B cell (primary cell): Measurements from ENCODE around the gene SIT1. TPM values are rescaled to one million over a fixed set of nuclear protein-coding genes. Genes with fewer than 3 reads are reported as not detected.

ENCODE experiments used
- ATAC-seq: fragments of 200-7000 bp; cut with Tn5 transposase; one replicate; pipeline ENCODE4 v1.10.0; 2021; ENCODE audit warnings: low read depth, mild to moderate bottlenecking, moderate number of reproducible peaks, moderate library complexity
- CTCF ChIA-PET: fragments of 350-600 bp; sonication (Branson Sonifier 250); formaldehyde crosslinking; loops from one replicate; lab custom pipeline; 2021; ENCODE audit warnings: antibody characterized with exemption, inconsistent platforms; lab: Charles Lee
- POLR2A ChIA-PET: fragments of 350-600 bp; sonication (Branson Sonifier 250); formaldehyde crosslinking; loops from one replicate; lab custom pipeline; 2021; ENCODE audit warnings: antibody characterized with exemption; lab: Charles Lee
- DNase-seq: peaks from one replicate; pipeline ENCODE4 v3.0.0; 2013
- H2AFZ ChIP-seq: 2 replicates; pipeline ENCODE4 v1.6.1; 2012; ENCODE audit warnings: mild to moderate bottlenecking, low read depth, low read length; ENCODE audit not compliant: insufficient read depth, poor library complexity, severe bottlenecking
- H3K27ac ChIP-seq, 2 donors: 1 replicate in 1 of 2; 2 replicates in 1 of 2; pipeline ENCODE4 v1.5.1; 2012 to 2013; ENCODE audit warnings: low read length in 2 of 2, mild to moderate bottlenecking in 2 of 2, moderate library complexity in 1 of 2
- H3K27me3 ChIP-seq, 4 experiments: fragments of 200-600 bp in 1 of 4; sonication (generic) in 1 of 4; replicated peaks in 1 of 4; 1 replicate in 2 of 4; 2 replicates in 2 of 4; pipeline versions ENCODE4 v1.6.1 to v1.7.0; 2013 to 2016; ENCODE audit warnings: low read length in 3 of 4, mild to moderate bottlenecking in 2 of 4, mixed read lengths in 1 of 4, moderate library complexity in 1 of 4; ENCODE audit not compliant: insufficient read depth in 4 of 4, control insufficient read depth in 3 of 4; ENCODE audit errors: control extremely low read depth in 1 of 4
- H3K36me3 ChIP-seq, 2 experiments: replicated peaks in 1 of 2; 1 replicate in 1 of 2; 2 replicates in 1 of 2; pipeline versions ENCODE4 v1.6.1 to v1.7.1; 2013; ENCODE audit warnings: low read length in 1 of 2; ENCODE audit not compliant: insufficient read depth in 2 of 2, control insufficient read depth in 1 of 2; ENCODE audit errors: control extremely low read depth in 1 of 2, extremely low read depth in 1 of 2
- H3K4me1 ChIP-seq, 2 donors: fragments of 200-600 bp in 1 of 2; sonication (generic) in 1 of 2; 1 replicate in 1 of 2; 2 replicates in 1 of 2; pipeline versions ENCODE4 v1.5.1 to v1.6.1; 2013 to 2017; ENCODE audit warnings: low read length in 2 of 2; ENCODE audit not compliant: control insufficient read depth in 2 of 2, insufficient read depth in 2 of 2
- H3K4me2 ChIP-seq: replicated peaks from 2 replicates; pipeline ENCODE3; 2012; ENCODE audit warnings: mild to moderate bottlenecking, low read depth, low read length; ENCODE audit not compliant: poor library complexity, severe bottlenecking
- H3K4me3 ChIP-seq, 5 experiments: fragments of 200-600 bp in 1 of 5; sonication (generic) in 1 of 5; 1 replicate in 3 of 5; 2 replicates in 2 of 5; pipeline versions ENCODE4 v1.5.1 to v1.7.0; 2011 to 2016; ENCODE audit warnings: low read length in 4 of 5, mild to moderate bottlenecking in 4 of 5, low read depth in 2 of 5, control low read depth in 1 of 5, moderate library complexity in 1 of 5; ENCODE audit not compliant: insufficient read depth in 1 of 5; ENCODE audit errors: control extremely low read depth in 1 of 5, extremely low read depth in 1 of 5
- H3K79me2 ChIP-seq: fragments of 200-600 bp; sonication (generic); one replicate; pipeline ENCODE4 v1.6.0; 2016; ENCODE audit warnings: low read length; ENCODE audit not compliant: control insufficient read depth, insufficient read depth
- H3K9ac ChIP-seq: fragments of 200-600 bp; sonication (generic); 2 replicates; pipeline ENCODE4 v1.6.1; 2017; ENCODE audit warnings: mild to moderate bottlenecking, low read length, moderate library complexity
- H3K9me3 ChIP-seq, 3 donors: one replicate each; pipeline versions ENCODE4 v1.6.1 to v1.7.1; 2013; ENCODE audit warnings: low read length in 2 of 3; ENCODE audit not compliant: control insufficient read depth in 2 of 3, insufficient read depth in 1 of 3; ENCODE audit errors: control extremely low read depth in 1 of 3
- H4K20me1 ChIP-seq: 2 replicates; pipeline ENCODE4 v1.6.0; 2012; ENCODE audit warnings: mild to moderate bottlenecking, low read length; ENCODE audit not compliant: insufficient read depth, control insufficient read depth, poor library complexity, severe bottlenecking
- H3K27ac Mint-ChIP-seq: one replicate; pipeline ENCODE4 v1.8.0; 2021; ENCODE audit warnings: mixed read lengths
- H3K27me3 Mint-ChIP-seq: one replicate; pipeline ENCODE4 v1.8.0; 2021; ENCODE audit warnings: mixed read lengths
- H3K4me1 Mint-ChIP-seq: one replicate; pipeline ENCODE4 v1.8.0; 2021; ENCODE audit warnings: mixed read lengths
- H3K4me3 Mint-ChIP-seq: one replicate; pipeline ENCODE4 v1.8.0; 2021; ENCODE audit warnings: mixed read lengths
- H3K9me3 Mint-ChIP-seq: one replicate; pipeline ENCODE4 v1.8.0; 2022; ENCODE audit warnings: mixed read lengths; ENCODE audit not compliant: insufficient read depth
- EZH2 ChIP-seq: IDR thresholded peaks from 2 replicates; pipeline ENCODE4 v1.6.1; 2012; ENCODE audit warnings: borderline replicate concordance, low read depth, mild to moderate bottlenecking, moderate library complexity, low read length; ENCODE audit not compliant: insufficient read depth, poor library complexity, severe bottlenecking
- WGBS: methylation state at CpG from one replicate; pipeline ENCODE4 v1.1.5; 2013; ENCODE audit warnings: missing lambda C conversion rate; ENCODE audit not compliant: insufficient coverage; 5-methylcytosine and 5-hydroxymethylcytosine counted together
- intact Hi-C: fragments of 100-400 bp; cut with micrococcal nuclease; formaldehyde crosslinking; loops from one replicate; pipeline ENCODE4 v1.10.0; 2022
- polyA plus RNA-seq: library from polyadenylated mRNA; depleted of rRNA; stranded (reverse); fragments of >200 nt; gene quantifications from 2 replicates; pipeline ENCODE4 v1.2.3, GENCODE V29; 2012
- total RNA-seq, 2 donors: library from RNA; stranded (reverse); fragments of 120-200 nt in 1 of 2; gene quantifications; 1 replicate in 1 of 2; 2 replicates in 1 of 2; pipeline versions ENCODE4 v1.2.3 to v1.2.4, GENCODE V29; 2013 to 2022
- TF ChIP-seq, protein P1 (sequence below): fragments of 200-600 bp; IDR thresholded peaks from one replicate; pipeline ENCODE4 v1.8.0; 2022; ENCODE audit warnings: antibody characterized with exemption, mild to moderate bottlenecking

Gene SIT1
- total and polyA plus RNA-seq, 2 donors (not counting 1 experiment from before 2014, with no cell fraction given), result 37.1 to 38.5 TPM

DNA sequence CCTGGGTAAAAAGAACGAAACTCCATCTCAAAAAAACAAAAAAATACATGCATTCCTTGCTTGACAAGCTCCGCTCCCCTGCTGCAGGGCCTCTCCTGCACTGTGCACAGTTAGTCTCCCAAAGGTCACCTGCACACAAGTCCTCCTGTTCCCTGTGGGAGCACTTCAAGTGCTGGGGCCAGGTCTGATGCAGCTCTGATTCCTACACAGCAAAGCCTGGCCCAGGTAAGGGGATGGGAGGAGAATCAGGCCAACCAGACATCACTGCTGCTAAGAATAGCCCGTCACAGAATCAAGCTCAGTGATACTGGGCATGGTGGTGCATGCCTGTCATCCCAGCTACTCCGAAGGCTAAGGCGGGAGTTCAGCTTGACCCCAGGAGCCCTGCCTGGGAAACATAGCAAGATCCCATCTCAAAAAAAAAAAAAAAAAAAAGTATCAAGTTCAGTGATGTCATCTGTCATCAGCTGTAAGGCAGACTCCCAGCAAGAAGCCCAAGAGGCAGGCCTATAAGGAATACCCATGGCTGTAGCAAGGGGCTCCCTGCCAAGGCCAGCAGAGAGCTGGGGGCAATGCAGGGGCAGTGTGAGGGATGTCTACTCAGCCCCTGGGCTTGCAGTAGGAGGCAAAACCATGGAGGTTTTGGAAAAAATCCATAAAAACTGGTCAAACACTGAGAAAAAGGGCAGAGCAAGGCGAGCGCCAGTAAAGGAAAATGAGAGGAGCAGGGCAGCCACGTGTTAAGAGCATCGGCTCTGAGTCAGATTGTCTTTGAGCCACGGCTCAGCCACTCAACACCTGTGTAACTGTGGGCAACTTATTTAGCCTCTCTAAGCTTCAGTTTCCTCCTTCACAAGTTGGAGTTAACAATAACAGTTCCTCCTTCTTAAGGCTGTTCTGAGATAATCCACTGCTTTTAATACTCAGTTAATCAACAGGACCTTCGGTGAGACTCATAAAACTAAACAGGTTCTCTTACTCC is 35.8 kb upstream of the SIT1 start:
- CTCF ChIA-PET, result interaction anchor here (0.8 to 7.6 kb wide), 3 partner anchors 8 to 37 kb away, joined by 3 to 82 read pairs (median 3); no protein-coding TSS in a partner anchor

More for the DNA sequence above, 35.8 kb upstream of the SIT1 start:
- 85% methylated on average over 9 of the region's 11 CpGs for WGBS
- Mint-ChIP-seq H3K27me3 (no peaks in the 10 kb centered on the region), H3K4me1 (peaks cover 11% of the 10 kb centered on the region), H3K27ac (no peak overlapping the region), H3K9me3 (no peaks in the 10 kb centered on the region), H3K4me3 (no peak overlapping the region)
- H2AFZ ChIP-seq, result no peak overlapping the region
- H3K27ac ChIP-seq, result no peak overlapping the region
- no peak for TF ChIP-seq EZH2
- TF ChIP-seq, protein P1, sequence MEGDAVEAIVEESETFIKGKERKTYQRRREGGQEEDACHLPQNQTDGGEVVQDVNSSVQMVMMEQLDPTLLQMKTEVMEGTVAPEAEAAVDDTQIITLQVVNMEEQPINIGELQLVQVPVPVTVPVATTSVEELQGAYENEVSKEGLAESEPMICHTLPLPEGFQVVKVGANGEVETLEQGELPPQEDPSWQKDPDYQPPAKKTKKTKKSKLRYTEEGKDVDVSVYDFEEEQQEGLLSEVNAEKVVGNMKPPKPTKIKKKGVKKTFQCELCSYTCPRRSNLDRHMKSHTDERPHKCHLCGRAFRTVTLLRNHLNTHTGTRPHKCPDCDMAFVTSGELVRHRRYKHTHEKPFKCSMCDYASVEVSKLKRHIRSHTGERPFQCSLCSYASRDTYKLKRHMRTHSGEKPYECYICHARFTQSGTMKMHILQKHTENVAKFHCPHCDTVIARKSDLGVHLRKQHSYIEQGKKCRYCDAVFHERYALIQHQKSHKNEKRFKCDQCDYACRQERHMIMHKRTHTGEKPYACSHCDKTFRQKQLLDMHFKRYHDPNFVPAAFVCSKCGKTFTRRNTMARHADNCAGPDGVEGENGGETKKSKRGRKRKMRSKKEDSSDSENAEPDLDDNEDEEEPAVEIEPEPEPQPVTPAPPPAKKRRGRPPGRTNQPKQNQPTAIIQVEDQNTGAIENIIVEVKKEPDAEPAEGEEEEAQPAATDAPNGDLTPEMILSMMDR, result no peak
- H3K9ac ChIP-seq, result no peak overlapping the region
- no peaks in the 10 kb centered on the region for H4K20me1 ChIP-seq
- ATAC-seq, result no peak
- no peak for DNase-seq
- H3K4me1 ChIP-seq, result peaks cover 3 to 18% of the 10 kb centered on the region in 2 donors
- H3K27me3 ChIP-seq, result no peaks in the 10 kb centered on the region
- H3K9me3 ChIP-seq, result no peaks in the 10 kb centered on the region
- H3K4me3 ChIP-seq, result no peak overlapping the region
- intact Hi-C loops, result no loop called here
- H3K36me3 ChIP-seq, result no peaks in the 10 kb centered on the region
- POLR2A ChIA-PET, result interaction anchor here (0.6 kb wide), 1 partner anchor 693 kb away, joined by 4 read pairs; no protein-coding TSS in a partner anchor
- H3K4me2 ChIP-seq, result no peak overlapping the region
- H3K79me2 ChIP-seq, result no peaks in the 10 kb centered on the region
